ENCODE data around the gene ME2.

ME2 gene

GRCh38 chr18:50844960-50845359, 34.0 kb upstream of the ME2 start:
- no peaks in the 10 kb centered on the region for H3K9me2 ChIP-seq (replicated peaks; ENCODE audit: low read depth, low read length)
- no peaks in the 10 kb centered on the region for H3K36me3 ChIP-seq (ENCODE audit: insufficient read depth, low read length)
- no peaks in the 10 kb centered on the region for H3K79me2 ChIP-seq (ENCODE audit: insufficient read depth, low read length)
- no peaks in the 10 kb centered on the region for H3K9me3 ChIP-seq (ENCODE audit: insufficient read depth, low read depth, low read length)
- H2AFZ ChIP-seq (ENCODE audit: low read length), result no peak overlapping the region
- H3K27me3 ChIP-seq (ENCODE audit: insufficient read depth, low read length, poor library complexity, severe bottlenecking), result no peaks in the 10 kb centered on the region
- H3K4me2 ChIP-seq (ENCODE audit: low read depth, low read length, poor library complexity, severe bottlenecking), result no peak overlapping the region
- no peaks in the 10 kb centered on the region for H3F3A ChIP-seq (ENCODE audit: low read depth)
- no peak for TF ChIP-seq EZH2phosphoT487 (IDR thresholded peaks at IDR 0.05; ENCODE audit: borderline replicate concordance)
- no peak for TF ChIP-seq CTCF (conservative IDR thresholded peaks at IDR 0.05; ENCODE audit: low read length)
- no peak overlapping the region for H3K4me3 ChIP-seq (ENCODE audit: low read length, poor library complexity, severe bottlenecking)
- H4K20me1 ChIP-seq (ENCODE audit: insufficient read depth, low read length, poor library complexity, severe bottlenecking), result no peaks in the 10 kb centered on the region
- no peaks in the 10 kb centered on the region for H3K4me1 ChIP-seq (ENCODE audit: insufficient read depth, low read length, poor library complexity, severe bottlenecking)
- no peak overlapping the region for H3K9ac ChIP-seq (ENCODE audit: low read depth, low read length, poor library complexity, severe bottlenecking)

GRCh38 chr18:50847192-50847591, 31.7 kb upstream of the ME2 start:
- no peaks in the 10 kb centered on the region for H3K27me3 ChIP-seq (ENCODE audit: insufficient read depth, low read length, poor library complexity, severe bottlenecking)
- no peaks in the 10 kb centered on the region for H3K4me1 ChIP-seq (ENCODE audit: insufficient read depth, low read length, poor library complexity, severe bottlenecking)
- H3K36me3 ChIP-seq (ENCODE audit: insufficient read depth, low read length), result no peaks in the 10 kb centered on the region
- no peak for TF ChIP-seq CTCF (conservative IDR thresholded peaks at IDR 0.05; ENCODE audit: low read length)
- no peak for TF ChIP-seq EZH2phosphoT487 (IDR thresholded peaks at IDR 0.05; ENCODE audit: borderline replicate concordance)
- no peaks in the 10 kb centered on the region for H3K9me2 ChIP-seq (replicated peaks; ENCODE audit: low read depth, low read length)
- no peaks in the 10 kb centered on the region for H3F3A ChIP-seq (ENCODE audit: low read depth)
- H3K4me3 ChIP-seq (ENCODE audit: low read length, poor library complexity, severe bottlenecking), result no peak overlapping the region
- no peaks in the 10 kb centered on the region for H3K9me3 ChIP-seq (ENCODE audit: insufficient read depth, low read depth, low read length)
- H4K20me1 ChIP-seq (ENCODE audit: insufficient read depth, low read length, poor library complexity, severe bottlenecking), result no peaks in the 10 kb centered on the region
- no peak overlapping the region for H3K9ac ChIP-seq (ENCODE audit: low read depth, low read length, poor library complexity, severe bottlenecking)
- H3K4me2 ChIP-seq (ENCODE audit: low read depth, low read length, poor library complexity, severe bottlenecking), result no peak overlapping the region
- no peaks in the 10 kb centered on the region for H3K79me2 ChIP-seq (ENCODE audit: insufficient read depth, low read length)
- H2AFZ ChIP-seq (ENCODE audit: low read length), result no peak overlapping the region

GRCh38 chr18:50848061-50848551, 30.8 kb upstream of the ME2 start:
- no peak overlapping the region for H3K4me2 ChIP-seq (ENCODE audit: low read depth, low read length, poor library complexity, severe bottlenecking)
- no peaks in the 10 kb centered on the region for H3K79me2 ChIP-seq (ENCODE audit: insufficient read depth, low read length)
- H3K27me3 ChIP-seq (ENCODE audit: insufficient read depth, low read length, poor library complexity, severe bottlenecking), result no peaks in the 10 kb centered on the region
- H3K9me3 ChIP-seq (ENCODE audit: insufficient read depth, low read depth, low read length), result no peaks in the 10 kb centered on the region
- H3K4me1 ChIP-seq (ENCODE audit: insufficient read depth, low read length, poor library complexity, severe bottlenecking), result no peaks in the 10 kb centered on the region
- TF ChIP-seq EZH2phosphoT487 (IDR thresholded peaks at IDR 0.05; ENCODE audit: borderline replicate concordance) (no peak), CTCF (conservative IDR thresholded peaks at IDR 0.05; ENCODE audit: low read length) (no peak)
- H3F3A ChIP-seq (ENCODE audit: low read depth), result no peaks in the 10 kb centered on the region
- no peaks in the 10 kb centered on the region for H3K36me3 ChIP-seq (ENCODE audit: insufficient read depth, low read length)
- no peaks in the 10 kb centered on the region for H3K9me2 ChIP-seq (replicated peaks; ENCODE audit: low read depth, low read length)
- no peaks in the 10 kb centered on the region for H4K20me1 ChIP-seq (ENCODE audit: insufficient read depth, low read length, poor library complexity, severe bottlenecking)
- H3K9ac ChIP-seq (ENCODE audit: low read depth, low read length, poor library complexity, severe bottlenecking), result no peak overlapping the region
- H3K4me3 ChIP-seq (ENCODE audit: low read length, poor library complexity, severe bottlenecking), result no peak overlapping the region
- H2AFZ ChIP-seq (ENCODE audit: low read length), result no peak overlapping the region

All from Loucy (cell line).